ENCODE data around the gene SLC2A2. TPM values are rescaled to one million over a fixed set of nuclear protein-coding genes. Genes with fewer than 3 reads are reported as not detected.

Gene SLC2A2
- total RNA-seq, 4 donors from 2014 or later = not detected

DNA sequence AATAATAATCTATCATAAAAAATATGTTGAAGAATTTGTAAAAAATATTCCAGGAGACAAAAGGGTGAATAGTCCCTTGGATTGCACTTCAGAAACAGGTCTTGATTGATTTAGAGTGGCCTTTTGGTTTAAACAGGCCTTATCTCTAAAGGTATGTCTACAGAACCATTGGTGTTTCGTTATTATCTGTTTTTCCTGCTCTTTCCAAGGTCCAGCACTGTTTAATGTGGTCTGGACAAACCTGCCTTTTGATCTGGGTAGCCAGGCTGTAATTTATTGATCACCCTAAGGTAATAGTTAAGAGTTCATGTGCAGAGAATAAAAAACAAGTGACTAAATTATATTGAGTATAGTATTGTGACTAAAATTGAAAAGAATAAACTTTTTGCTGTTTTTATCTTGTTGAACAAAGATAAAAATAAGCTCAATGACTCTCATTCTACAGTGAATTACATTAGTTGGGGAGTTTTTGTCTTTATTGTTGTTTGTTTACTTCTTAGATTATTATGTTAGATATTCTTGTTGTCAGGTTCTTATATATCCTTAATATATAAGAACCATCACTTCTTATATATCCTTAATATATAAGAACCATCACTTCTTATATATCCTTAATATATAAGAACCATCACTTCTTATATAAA is 25.1 kb downstream of the SLC2A2 start:
- Histone ChIP-seq H3K27ac (peak overlapping the region in 1 of 4 donors; percentile 14), H3K9me3 (no peaks in the 10 kb centered on the region), H3K4me3 (no peak overlapping the region), H3K36me3 (no peaks in the 10 kb centered on the region), H3K27me3 (no peaks in the 10 kb centered on the region), H3K4me1 (peaks cover 0 to 55% (median 20%) of the 10 kb centered on the region in 4 donors)
- in situ Hi-C loops (cut with MboI; ENCODE audit: low pct_ligation_motif_present in 1 of 4, low pct_unique_long_range_greater_than_20kb in 1 of 4, low sequenced_read_pairs in 3 of 4) = no loop called here
- WGBS, 2 donors (ENCODE audit: low coverage in 1 of 2) = 61 to 63% methylated on average over 1 of the region's 1 CpG
- TF ChIP-seq EP300 (IDR thresholded peaks at IDR 0.05; ENCODE audit: low read depth) (no peak), POLR2AphosphoS5 (IDR thresholded peaks at IDR 0.05) (no peak), POLR2A (IDR thresholded peaks at IDR 0.05) (no peak)
- TF ChIP-seq, protein P1, sequence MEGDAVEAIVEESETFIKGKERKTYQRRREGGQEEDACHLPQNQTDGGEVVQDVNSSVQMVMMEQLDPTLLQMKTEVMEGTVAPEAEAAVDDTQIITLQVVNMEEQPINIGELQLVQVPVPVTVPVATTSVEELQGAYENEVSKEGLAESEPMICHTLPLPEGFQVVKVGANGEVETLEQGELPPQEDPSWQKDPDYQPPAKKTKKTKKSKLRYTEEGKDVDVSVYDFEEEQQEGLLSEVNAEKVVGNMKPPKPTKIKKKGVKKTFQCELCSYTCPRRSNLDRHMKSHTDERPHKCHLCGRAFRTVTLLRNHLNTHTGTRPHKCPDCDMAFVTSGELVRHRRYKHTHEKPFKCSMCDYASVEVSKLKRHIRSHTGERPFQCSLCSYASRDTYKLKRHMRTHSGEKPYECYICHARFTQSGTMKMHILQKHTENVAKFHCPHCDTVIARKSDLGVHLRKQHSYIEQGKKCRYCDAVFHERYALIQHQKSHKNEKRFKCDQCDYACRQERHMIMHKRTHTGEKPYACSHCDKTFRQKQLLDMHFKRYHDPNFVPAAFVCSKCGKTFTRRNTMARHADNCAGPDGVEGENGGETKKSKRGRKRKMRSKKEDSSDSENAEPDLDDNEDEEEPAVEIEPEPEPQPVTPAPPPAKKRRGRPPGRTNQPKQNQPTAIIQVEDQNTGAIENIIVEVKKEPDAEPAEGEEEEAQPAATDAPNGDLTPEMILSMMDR (IDR thresholded peaks at IDR 0.05) = no peak
- intact Hi-C loops (cut with DNase I; ENCODE audit: low total_unique reads) = no loop called here
- no peak for DNase-seq

DNA sequence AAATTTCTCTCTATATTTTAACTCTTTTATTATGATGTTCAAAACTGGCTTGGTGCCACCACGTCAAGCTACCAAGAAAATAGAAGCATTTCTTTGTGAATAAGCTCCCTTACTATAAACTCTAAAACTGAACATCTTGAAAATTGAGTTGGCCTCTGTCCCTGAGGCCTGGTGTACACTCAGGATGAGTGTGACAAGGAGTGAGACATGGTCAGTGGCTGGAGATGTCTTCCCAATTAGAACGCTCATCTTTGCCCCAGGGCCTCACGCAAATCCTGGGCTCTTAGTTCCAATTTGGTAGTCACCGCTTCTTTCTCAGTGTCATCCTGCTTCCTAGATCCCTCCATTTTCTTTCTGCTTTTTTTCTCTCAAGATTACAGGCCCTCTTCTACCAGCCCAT is 26.2 kb downstream of the SLC2A2 start:
- Histone ChIP-seq H3K4me3 (no peak overlapping the region), H3K27me3 (no peaks in the 10 kb centered on the region), H3K36me3 (no peaks in the 10 kb centered on the region), H3K9me3 (no peaks in the 10 kb centered on the region), H3K27ac (peak overlapping the region in 2 of 4 donors; percentile 11 to 18), H3K4me1 (peaks cover 0 to 58% (median 20%) of the 10 kb centered on the region in 4 donors)
- DNase-seq = no peak
- 79 to 87% methylated on average over 4 of the region's 4 CpGs for WGBS, 2 donors (ENCODE audit: low coverage in 1 of 2)
- in situ Hi-C loops (cut with MboI; ENCODE audit: low pct_ligation_motif_present in 1 of 4, low pct_unique_long_range_greater_than_20kb in 1 of 4, low sequenced_read_pairs in 3 of 4) = no loop called here
- no peak for TF ChIP-seq POLR2AphosphoS5 (IDR thresholded peaks at IDR 0.05)
- no peak for TF ChIP-seq EP300 (IDR thresholded peaks at IDR 0.05; ENCODE audit: low read depth)
- TF ChIP-seq, protein P1 (IDR thresholded peaks at IDR 0.05) = no peak
- no peak for TF ChIP-seq POLR2A (IDR thresholded peaks at IDR 0.05)
- intact Hi-C loops (cut with DNase I; ENCODE audit: low total_unique reads) = no loop called here

DNA sequence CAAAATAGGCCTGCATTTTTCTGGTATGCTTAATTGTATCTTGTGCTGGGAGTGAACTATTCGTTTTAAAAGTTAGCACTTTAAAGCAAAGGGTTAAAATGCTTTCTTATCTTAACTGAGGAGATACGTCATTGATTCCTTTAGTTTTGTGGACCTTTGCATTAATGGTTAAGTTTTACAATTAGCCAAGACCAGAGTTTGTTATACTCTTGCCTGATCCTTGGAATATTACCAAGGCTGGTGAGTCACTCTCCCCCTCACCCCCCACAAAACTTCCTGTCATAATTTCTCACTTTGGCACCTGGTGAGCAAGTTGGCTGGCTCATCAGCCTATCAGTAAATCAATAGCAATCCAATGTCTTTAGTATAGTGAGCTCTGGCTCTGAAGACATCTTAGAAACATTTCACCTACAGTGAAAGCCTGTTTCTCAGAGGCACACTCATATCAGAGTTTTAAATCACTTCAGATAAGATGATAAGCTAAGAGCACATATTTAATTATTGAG is 26.7 kb downstream of the SLC2A2 start:
- DNase-seq = peak; percentile 49
- intact Hi-C loops (cut with DNase I; ENCODE audit: low total_unique reads) = no loop called here
- Histone ChIP-seq H3K4me3 (no peak overlapping the region), H3K9me3 (no peaks in the 10 kb centered on the region), H3K36me3 (no peaks in the 10 kb centered on the region), H3K27ac (peak overlapping the region in 2 of 4 donors; percentile 11 to 18), H3K27me3 (no peaks in the 10 kb centered on the region), H3K4me1 (peaks cover 0 to 58% (median 20%) of the 10 kb centered on the region in 4 donors)
- TF ChIP-seq EP300 (IDR thresholded peaks at IDR 0.05; ENCODE audit: low read depth) (no peak), POLR2AphosphoS5 (IDR thresholded peaks at IDR 0.05) (peak in 1 of 3 donors; percentile 22)
- TF ChIP-seq, protein P1 (IDR thresholded peaks at IDR 0.05) = no peak
- in situ Hi-C loops (cut with MboI; ENCODE audit: low pct_ligation_motif_present in 1 of 4, low pct_unique_long_range_greater_than_20kb in 1 of 4, low sequenced_read_pairs in 3 of 4) = no loop called here
- 15 to 43% methylated on average over 2 of the region's 2 CpGs for WGBS, 2 donors (ENCODE audit: low coverage in 1 of 2)

DNA sequence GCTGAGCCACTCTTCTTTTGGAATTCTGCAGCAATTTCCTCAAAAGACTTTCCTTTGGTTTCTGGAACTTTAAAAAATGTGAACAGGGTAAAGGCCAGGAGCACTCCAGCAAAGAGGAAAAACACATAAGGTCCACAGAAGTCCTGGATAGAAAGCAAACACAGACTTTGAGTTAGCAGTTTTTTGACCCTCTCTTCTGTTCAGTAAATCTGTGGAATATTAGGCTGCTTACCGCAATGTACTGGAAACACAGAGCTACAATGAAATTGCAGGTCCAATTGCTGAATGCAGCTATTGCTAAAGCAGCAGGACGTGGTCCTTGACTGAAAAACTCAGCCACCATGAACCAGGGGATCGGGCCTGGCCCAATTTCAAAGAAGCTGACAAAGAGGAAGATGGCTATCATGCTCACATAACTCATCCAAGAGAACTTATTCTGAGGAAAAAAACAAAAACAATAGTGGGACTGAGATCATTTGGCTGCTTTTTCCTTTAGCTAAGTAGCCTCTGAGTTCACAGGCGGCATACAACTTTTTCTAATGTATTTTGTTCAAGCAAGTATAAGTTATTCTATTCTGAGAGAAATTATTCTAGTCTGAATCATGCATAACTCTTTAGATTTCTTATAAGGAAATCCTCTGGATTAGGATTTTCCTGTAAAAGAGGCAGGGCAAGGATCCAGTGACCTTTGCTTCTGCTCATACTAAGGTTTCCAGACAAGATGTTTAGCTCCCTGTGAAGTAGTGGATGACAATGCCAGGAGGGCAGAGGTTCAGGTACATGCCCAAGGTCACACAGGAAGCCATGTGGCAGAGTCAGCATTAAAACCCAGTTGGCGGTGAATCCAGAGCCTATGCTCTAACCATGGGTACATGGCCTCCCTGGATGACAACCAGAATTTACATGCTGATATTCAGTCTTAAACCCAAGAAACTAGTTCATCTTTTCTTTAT is 28.3 kb downstream of the SLC2A2 start:
- intact Hi-C loops (cut with DNase I; ENCODE audit: low total_unique reads) (no loop called here), in situ Hi-C loops (cut with MboI; ENCODE audit: low pct_ligation_motif_present in 1 of 4, low pct_unique_long_range_greater_than_20kb in 1 of 4, low sequenced_read_pairs in 3 of 4) (no loop called here)
- WGBS, 2 donors (ENCODE audit: low coverage in 1 of 2) = 69 to 78% methylated on average over 3 to 5 of the region's 5 CpGs
- TF ChIP-seq EP300 (IDR thresholded peaks at IDR 0.05; ENCODE audit: low read depth) (no peak), POLR2AphosphoS5 (IDR thresholded peaks at IDR 0.05) (no peak), POLR2A (IDR thresholded peaks at IDR 0.05) (no peak)
- TF ChIP-seq, protein P1 (IDR thresholded peaks at IDR 0.05) = no peak
- Histone ChIP-seq H3K27ac (peak overlapping the region; percentile 6 to 63 (median 40)), H3K4me3 (no peak overlapping the region), H3K9me3 (no peaks in the 10 kb centered on the region), H3K27me3 (no peaks in the 10 kb centered on the region), H3K4me1 (peaks cover 0 to 58% (median 20%) of the 10 kb centered on the region in 4 donors), H3K36me3 (no peaks in the 10 kb centered on the region)
- peak; percentile 20 for DNase-seq
